A673 (cell line): ENCODE data around the gene CDC42BPA.

Source experiments
- EZH2 ChIP-seq: fragments of 200-600 bp; sonication (generic); IDR thresholded peaks from 2 replicates; pipeline ENCODE4 v1.6.1; 2017; ENCODE audit warnings: borderline replicate concordance, low read depth, mild to moderate bottlenecking, mixed read lengths, antibody characterized with exemption, low read length; ENCODE audit not compliant: poor library complexity, severe bottlenecking
- TF ChIP-seq, protein P1 (sequence below): fragments of 300-800, 200-600 bp; sonication (generic); conservative IDR thresholded peaks from 2 replicates; pipeline ENCODE4 v1.5.1; 2017; ENCODE audit warnings: low read depth, mild to moderate bottlenecking, antibody characterized with exemption, low read length, moderate library complexity, mixed read lengths

DNA sequence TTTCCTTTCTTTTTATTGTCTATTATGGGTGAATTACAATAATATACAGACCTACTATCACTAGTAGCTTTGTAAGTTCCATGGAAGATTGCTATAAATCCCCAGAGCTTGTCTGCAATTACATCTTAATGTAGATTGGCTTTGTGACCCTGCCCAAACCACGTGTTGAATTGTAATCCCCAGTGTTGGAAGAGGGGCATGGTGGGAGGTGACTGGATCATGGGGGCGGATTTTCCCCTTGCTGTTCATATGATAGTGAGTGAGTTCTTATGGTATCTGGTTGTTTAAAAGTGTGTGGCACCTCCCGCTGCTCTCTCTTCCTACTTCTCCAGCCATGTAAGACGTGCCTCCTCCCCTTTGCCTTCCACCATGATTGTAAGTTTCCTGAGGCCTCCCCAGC, 34.9 kb upstream of the CDC42BPA start:
- TF ChIP-seq, protein P1, sequence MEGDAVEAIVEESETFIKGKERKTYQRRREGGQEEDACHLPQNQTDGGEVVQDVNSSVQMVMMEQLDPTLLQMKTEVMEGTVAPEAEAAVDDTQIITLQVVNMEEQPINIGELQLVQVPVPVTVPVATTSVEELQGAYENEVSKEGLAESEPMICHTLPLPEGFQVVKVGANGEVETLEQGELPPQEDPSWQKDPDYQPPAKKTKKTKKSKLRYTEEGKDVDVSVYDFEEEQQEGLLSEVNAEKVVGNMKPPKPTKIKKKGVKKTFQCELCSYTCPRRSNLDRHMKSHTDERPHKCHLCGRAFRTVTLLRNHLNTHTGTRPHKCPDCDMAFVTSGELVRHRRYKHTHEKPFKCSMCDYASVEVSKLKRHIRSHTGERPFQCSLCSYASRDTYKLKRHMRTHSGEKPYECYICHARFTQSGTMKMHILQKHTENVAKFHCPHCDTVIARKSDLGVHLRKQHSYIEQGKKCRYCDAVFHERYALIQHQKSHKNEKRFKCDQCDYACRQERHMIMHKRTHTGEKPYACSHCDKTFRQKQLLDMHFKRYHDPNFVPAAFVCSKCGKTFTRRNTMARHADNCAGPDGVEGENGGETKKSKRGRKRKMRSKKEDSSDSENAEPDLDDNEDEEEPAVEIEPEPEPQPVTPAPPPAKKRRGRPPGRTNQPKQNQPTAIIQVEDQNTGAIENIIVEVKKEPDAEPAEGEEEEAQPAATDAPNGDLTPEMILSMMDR, result no peak
- no peak for TF ChIP-seq EZH2
